ENCODE data around the gene ESR1.
"Not testable (repeated sequence)": the region's sequence is repeated elsewhere in the genome, so short reads cannot be mapped to it uniquely, and the experiment has no call there.

ESR1 gene

DNA sequence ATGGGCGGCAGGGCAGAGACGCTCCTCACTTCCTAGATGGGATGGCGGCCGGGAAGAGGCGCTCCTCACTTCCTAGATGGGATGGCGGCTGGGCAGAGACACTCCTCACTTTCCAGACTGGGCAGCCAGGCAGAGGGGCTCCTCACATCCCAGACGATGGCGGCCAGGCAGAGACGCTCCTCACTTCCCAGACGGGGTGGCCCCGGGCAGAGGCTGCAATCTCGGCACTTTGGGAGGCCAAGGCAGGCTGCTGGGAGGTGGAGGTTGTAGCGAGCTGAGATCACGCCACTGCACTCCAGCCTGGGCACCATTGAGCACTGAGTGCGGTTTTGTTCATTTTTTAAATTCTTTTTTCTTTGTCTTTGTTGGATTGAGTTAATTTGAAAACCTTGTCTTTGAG is 92.3 kb downstream of the ESR1 start:
- DNase-seq, result not testable (repeated sequence)

DNA sequence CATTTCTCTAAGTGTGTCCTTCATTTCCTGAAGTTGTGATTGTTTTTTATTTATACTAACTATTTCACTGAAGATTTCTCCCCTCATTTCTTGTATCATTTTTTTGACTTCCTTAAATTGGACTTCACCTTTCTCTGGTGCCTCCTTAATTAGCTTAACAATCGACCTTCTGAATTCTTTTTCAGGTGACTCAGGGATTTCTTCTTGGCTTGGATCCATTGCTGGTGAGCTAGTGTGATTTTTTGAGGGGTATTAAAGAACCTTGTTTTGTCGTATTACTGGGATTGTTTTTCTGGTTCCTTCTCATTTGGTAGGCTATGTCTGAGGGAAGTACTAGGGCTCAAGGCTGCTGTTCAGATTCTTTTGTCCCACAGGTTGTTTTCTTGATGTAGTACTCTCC is 92.8 kb downstream of the ESR1 start:
- no peak for DNase-seq

DNA sequence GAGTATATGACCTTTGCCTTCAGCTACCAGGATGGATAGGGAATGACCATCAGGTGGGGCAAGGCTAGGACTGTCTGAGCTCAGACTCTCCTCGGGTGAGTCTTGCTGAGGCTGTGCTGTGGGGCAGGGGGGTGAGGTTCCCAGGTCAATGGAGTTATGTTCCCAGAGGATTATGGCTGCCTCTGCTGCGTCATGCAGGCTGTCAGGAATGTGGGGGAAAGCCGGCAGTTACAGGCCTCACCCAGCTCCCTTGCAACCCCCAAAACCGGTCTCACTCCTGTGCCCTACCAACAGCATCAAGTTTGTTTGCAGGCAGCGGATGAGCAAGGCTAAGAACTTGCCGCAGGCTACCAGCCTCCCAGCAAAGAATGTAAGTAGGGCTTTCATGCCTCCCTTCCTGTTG is 93.5 kb downstream of the ESR1 start:
- DNase-seq, result no peak

- DNase-seq, result no peak
These were observed 97.1 kb downstream of the ESR1 start for GRCh38 chr6:151904631-151905030.

GRCh38 chr6:151905072-151905471 is 97.6 kb downstream of the ESR1 start:
- DNase-seq, result no peak

DNA sequence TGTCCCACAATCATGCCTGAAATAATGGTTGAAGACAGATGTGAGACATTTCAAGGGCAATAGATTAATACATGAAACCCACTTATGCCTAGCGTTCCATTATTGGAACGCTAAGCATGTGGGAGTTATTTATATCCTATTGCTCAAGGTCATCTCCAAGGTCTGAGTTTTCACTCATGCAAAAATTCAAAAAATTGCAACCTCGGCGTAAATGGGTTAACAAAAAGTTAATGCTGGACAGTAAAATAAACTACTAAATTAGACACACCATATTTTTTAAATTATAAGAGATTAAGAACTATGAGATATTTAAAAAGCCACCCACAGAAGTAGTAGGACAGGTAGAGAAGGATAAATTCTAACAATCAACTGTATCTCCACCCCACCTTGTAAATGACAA is 98.4 kb downstream of the ESR1 start:
- no peak for DNase-seq

GRCh38 chr6:151911401-151911800 is 103.9 kb downstream of the ESR1 start:
- DNase-seq, result no peak

GRCh38 chr6:151914484-151914883 is 107.0 kb downstream of the ESR1 start:
- DNase-seq, result no peak

GRCh38 chr6:151916075-151916474 is 108.6 kb downstream of the ESR1 start:
- DNase-seq, result no peak

GRCh38 chr6:151916680-151917164 is 109.2 kb downstream of the ESR1 start:
- no peak for DNase-seq

DNA sequence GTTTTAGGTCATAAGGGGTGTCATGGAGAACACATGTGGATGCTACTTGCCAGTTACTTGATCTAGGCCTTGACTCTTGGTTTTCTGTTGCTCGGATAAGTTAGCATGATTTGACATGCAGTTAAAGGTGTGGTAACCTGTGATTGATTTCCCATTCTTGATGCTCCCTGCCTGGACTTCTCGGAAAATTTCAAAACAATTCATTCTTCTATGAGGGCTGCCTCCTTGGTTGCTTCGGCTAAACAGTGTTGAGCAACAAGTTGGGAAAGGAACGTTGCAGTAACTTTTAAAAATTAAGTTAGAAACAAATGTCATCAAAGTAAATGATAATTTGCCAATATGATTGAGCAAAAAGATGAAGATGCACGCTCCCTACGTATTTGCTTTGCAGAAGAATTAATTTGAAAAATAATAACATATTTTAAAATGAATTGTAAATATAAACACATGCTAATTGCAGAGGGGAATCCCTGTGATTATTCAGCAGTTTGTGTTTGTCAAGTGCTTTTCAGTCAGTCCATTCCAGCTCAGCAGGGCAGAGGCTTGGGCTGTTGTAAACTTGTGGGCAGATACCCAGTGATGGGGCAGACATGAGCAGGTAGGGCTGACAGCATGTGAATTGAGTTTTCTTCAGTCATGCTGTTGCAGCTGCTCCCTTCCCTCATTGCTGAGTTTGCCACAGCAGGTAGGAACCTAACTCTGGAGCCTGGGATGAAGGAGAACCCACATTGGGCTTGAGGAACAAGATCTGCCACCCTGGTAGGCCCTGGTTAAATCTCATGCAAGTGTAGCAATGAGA is 110.2 kb downstream of the ESR1 start:
- no peak for DNase-seq

DNA sequence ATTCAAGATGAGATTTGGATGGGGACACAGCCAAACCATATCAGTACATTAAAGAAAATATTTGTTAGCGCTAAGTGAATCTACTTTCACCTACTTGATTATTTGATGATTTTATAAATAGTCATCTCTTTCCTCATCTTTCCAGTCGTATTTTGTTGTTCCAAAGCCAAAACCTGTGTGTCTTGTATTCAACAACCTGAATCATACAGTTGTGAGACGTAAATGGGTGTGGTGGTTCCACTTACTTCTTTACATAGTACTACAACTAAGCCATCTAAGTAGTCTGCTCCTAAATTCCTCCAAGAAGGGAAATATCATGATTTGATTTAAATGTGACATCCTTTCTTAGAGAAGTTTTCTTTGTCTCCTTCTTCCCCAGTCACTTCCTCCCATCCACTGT is 132.8 kb downstream of the ESR1 start:
- DNase-seq, result no peak

GRCh38 chr6:151948002-151948743 is 140.7 kb downstream of the ESR1 start:
- no peak for DNase-seq

- DNase-seq, result no peak
These were observed 150.8 kb downstream of the ESR1 start for GRCh38 chr6:151958332-151958731.

- no peak for DNase-seq
These were observed 151.6 kb downstream of the ESR1 start for GRCh38 chr6:151959086-151959485.

DNA sequence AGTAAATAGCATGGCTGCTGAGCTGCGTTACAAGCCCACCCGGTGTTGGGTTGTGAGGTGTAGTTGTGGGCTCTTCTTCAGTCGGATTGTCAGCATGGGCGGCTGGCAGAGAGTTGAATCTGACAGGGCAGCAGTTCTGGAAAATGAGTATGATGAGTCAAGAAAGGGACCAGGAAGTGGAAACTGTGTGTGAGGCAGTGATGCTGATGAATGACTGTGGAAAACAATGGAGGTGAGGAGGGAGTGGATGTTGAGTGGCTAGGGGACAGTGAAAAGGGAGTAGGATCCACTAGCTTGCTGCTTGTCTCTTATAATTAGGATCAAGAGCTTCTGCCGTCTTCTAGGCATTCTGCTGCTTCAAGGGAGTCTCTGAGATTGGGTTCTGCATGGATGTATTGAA is 154.3 kb downstream of the ESR1 start:
- DNase-seq, result no peak

DNA sequence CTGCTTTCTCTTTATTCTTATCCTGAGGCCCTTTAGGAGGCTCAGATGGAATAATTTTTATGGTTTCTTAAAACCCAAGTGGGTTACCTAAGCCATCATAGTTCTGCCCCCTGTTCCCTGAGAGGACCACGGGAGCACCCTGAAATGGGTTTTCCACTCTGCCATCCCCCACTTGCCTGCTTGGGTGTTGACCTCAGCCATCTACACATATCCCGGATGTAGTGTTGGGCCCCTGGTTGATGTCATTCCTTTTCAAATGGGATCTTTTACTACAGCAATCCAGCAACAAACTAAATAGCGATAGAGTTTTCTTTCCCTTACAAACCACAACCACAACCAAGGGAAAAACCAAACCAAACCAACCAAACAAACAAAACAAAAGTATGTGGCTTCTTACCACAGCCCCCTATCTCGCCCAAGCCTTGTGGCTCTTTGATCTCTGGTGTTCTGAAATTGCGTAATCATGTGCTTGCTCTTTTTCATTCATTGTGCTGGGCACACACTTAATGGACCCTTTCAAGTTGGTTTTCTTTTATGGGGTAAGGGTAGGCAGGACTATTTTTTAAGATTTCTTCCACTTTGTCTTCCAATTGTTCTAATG is 154.9 kb downstream of the ESR1 start:
- DNase-seq, result peak in 1 of 2 experiments; percentile 14

DNA sequence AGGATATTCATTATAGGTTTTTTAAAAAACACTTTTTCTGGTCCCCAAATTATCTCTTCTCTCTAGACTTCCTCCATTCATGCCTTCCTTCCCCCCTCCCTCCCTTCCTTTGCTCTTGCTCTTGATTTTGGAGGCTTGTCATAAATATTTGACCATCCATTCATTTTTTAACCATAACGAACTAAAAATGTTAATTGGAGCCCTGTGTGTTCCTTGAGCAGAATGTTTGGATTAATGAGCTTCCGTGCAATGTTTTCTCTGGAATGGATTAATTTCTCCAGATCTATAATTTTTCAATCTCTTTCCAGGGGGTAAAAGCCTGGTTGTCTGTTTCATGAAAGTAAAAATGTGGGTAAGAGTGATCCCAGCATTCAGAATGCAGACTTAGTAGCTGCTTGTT is 155.5 kb downstream of the ESR1 start:
- DNase-seq, result no peak

GRCh38 chr6:151964412-151964811 is 156.9 kb downstream of the ESR1 start:
- DNase-seq, result not testable (repeated sequence)

GRCh38 chr6:151974061-151974617 is 166.7 kb downstream of the ESR1 start:
- no peak for DNase-seq

GRCh38 chr6:151975795-151976194 is 168.3 kb downstream of the ESR1 start:
- DNase-seq, result no peak

DNA sequence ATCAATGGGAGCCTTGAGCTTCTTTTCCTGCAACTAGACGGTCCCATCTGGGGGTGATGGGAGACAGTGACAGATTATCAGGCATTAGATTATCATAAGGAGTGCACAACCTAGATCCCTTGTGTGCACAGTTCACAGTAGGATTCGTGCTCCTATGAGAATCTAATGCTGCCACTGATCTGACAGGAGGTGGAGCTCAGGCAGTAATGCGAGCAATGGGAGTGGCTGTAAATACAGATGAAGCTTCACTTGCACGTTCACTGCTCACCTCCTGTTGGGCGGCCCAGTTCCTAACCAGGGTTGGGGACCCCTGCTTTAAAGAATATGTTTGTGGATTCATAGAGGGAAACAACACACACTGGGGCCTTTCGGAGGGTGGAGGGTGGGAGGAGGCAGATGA is 180.7 kb downstream of the ESR1 start:
- not testable (repeated sequence) for DNase-seq

GRCh38 chr6:151992091-151992490 is 184.6 kb downstream of the ESR1 start:
- no peak for DNase-seq

GRCh38 chr6:151993364-151993763 is 185.9 kb downstream of the ESR1 start:
- DNase-seq, result no peak
